AG09319 (cell line): ENCODE measurements around the gene MST1.
A peak's percentile ranks its signal among the peaks of the same experiment; 100 is the strongest.

ENCODE experiments used
- DNase-seq: peaks from one replicate; pipeline ENCODE4 v3.0.0-alpha.2; 2010; ENCODE audit warnings: low read depth; ENCODE audit errors: extremely low read depth
- TF ChIP-seq, protein P1 (sequence below): IDR thresholded peaks from 2 replicates; pipeline ENCODE4 v1.5.1; 2011; ENCODE audit warnings: low read depth, mild to moderate bottlenecking, inconsistent platforms, low read length, moderate library complexity

The MST1 gene

DNA sequence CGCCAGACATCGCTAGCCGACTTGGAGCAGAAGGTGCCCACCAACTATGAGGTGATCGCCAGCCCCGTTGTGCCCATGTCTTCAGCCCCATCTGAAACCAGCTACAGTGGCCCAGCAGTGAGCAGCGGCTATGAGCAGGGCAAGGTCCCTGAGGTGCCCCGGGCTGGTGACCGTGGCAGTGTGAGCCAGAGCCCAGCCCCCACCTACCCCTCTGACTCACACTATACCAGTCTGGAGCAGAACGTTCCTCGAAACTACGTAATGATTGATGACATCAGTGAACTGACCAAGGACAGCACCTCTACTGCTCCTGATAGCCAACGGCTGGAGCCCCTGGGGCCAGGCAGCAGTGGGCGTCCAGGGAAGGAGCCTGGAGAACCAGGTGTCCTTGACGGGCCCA, 28.0 kb downstream of the MST1 start:
- DNase-seq, result no peak
- TF ChIP-seq, protein P1, sequence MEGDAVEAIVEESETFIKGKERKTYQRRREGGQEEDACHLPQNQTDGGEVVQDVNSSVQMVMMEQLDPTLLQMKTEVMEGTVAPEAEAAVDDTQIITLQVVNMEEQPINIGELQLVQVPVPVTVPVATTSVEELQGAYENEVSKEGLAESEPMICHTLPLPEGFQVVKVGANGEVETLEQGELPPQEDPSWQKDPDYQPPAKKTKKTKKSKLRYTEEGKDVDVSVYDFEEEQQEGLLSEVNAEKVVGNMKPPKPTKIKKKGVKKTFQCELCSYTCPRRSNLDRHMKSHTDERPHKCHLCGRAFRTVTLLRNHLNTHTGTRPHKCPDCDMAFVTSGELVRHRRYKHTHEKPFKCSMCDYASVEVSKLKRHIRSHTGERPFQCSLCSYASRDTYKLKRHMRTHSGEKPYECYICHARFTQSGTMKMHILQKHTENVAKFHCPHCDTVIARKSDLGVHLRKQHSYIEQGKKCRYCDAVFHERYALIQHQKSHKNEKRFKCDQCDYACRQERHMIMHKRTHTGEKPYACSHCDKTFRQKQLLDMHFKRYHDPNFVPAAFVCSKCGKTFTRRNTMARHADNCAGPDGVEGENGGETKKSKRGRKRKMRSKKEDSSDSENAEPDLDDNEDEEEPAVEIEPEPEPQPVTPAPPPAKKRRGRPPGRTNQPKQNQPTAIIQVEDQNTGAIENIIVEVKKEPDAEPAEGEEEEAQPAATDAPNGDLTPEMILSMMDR, result no peak

GRCh38 chr3:49659756-49660155, 29.5 kb downstream of the MST1 start:
- TF ChIP-seq, protein P1, result no peak
- no peak for DNase-seq

DNA sequence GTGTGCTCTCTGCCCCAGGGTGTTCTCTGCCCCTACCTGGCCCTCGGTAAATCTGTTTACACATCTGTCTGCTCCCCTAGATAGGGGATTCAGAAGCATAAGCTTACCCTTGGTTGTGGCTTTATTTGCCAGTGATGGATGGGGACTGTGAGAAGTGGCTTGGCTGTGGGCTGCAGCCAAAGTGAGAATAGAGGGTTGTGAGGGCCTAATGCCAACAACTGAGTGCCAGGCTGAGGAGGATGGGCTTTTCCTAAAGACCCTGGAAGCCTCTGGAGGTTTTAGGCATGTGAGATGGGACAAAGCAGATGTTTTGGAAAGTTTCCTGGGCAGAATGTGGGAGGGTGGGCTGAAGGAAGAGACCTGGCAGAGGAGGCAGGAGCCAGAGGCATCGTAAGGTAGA, 30.6 kb downstream of the MST1 start:
- TF ChIP-seq, protein P1, result no peak
- DNase-seq, result no peak

- no peak for DNase-seq
These were observed 31.9 kb downstream of the MST1 start for GRCh38 chr3:49657208-49657915.

DNA sequence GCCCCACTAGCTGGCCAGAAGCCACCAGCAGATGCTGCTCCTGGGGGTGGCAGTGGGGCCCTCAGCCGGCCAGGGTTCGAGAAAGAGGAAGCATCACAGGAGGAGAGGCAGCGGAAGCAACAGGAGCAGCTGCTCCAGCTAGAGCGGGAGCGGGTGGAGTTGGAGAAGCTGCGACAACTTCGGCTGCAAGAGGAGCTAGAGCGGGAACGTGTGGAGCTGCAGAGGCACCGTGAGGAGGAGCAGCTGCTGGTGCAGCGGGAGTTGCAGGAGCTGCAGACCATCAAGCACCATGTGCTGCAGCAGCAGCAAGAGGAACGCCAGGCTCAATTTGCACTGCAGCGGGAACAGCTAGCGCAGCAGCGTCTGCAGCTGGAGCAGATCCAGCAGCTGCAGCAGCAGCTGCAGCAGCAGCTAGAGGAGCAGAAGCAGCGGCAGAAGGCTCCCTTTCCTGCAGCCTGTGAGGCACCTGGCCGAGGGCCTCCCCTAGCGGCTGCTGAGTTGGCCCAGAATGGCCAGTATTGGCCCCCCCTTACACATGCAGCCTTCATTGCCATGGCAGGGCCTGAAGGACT, 32.6 kb downstream of the MST1 start:
- TF ChIP-seq, protein P1, result peak; percentile 24
- DNase-seq, result no peak

More at GRCh38 chr3:49657208-49657915, 31.9 kb downstream of the MST1 start:
- TF ChIP-seq, protein P1, result no peak

GRCh38 chr3:49655731-49656285, 33.5 kb downstream of the MST1 start:
- TF ChIP-seq, protein P1, result no peak
- DNase-seq, result no peak

DNA sequence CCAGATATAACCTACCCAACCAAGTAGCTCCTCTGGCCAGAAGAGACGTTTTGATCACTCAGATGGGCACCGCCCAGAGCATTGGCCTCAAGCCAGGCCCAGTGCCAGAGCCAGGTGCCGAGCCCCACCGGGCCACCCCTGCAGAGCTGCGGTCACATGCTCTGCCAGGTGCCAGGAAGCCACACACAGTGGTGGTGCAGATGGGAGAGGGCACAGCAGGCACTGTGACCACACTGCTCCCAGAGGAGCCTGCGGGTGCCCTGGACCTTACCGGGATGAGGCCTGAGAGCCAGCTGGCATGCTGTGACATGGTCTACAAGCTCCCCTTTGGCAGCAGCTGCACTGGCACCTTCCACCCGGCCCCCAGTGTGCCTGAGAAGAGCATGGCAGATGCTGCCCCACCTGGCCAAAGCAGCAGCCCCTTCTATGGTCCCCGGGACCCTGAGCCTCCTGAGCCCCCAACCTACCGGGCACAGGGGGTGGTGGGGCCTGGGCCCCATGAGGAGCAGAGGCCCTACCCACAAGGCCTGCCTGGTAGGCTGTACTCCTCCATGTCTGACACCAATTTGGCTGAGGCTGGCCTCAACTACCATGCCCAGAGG, 34.2 kb downstream of the MST1 start:
- no peak for DNase-seq
- TF ChIP-seq, protein P1, result no peak
